ENCODE results near the gene SIGMAR1.

DNA sequence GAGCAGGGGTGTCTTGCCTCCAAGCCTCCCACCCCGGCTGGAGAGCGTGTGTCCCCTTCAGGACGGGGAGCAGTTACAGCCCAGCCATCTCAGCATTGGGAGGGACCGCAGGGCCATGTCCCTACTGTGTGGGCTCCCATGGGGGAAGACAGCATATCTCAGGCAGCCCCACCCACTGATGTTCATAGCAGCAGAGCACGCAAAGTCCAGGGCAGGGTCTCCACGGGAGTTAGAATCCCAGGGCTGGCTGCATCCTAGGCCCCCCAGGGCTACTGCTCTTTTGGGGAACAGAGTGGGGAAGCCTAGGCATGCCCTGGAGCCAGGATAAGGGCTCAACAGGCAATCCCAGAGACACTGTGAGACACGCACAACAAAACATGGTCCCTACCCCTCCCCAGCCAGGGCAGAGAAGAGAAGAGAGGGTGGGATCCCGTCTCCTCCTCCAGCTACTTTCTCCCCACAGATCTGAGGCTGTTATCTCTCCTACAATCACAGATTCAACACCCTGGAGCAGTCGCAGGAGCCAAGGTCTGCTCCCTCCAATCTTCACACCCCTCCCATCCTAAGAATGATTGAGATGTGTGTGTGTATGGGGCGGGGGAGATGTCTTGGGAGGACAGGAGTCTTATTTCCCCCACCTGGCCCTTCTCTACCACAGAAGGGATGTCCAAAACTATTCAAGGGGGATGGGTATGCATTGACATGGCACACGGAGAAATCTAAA lies 51.5 kb downstream of the SIGMAR1 start:
- TF ChIP-seq EZH2 (IDR thresholded peaks at IDR 0.05; ENCODE audit: borderline replicate concordance): no peak
- TF ChIP-seq, protein P1, sequence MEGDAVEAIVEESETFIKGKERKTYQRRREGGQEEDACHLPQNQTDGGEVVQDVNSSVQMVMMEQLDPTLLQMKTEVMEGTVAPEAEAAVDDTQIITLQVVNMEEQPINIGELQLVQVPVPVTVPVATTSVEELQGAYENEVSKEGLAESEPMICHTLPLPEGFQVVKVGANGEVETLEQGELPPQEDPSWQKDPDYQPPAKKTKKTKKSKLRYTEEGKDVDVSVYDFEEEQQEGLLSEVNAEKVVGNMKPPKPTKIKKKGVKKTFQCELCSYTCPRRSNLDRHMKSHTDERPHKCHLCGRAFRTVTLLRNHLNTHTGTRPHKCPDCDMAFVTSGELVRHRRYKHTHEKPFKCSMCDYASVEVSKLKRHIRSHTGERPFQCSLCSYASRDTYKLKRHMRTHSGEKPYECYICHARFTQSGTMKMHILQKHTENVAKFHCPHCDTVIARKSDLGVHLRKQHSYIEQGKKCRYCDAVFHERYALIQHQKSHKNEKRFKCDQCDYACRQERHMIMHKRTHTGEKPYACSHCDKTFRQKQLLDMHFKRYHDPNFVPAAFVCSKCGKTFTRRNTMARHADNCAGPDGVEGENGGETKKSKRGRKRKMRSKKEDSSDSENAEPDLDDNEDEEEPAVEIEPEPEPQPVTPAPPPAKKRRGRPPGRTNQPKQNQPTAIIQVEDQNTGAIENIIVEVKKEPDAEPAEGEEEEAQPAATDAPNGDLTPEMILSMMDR (IDR thresholded peaks at IDR 0.05; ENCODE audit: poor library complexity): no peak
- TF ChIP-seq EZH2phosphoT487 (IDR thresholded peaks at IDR 0.05; ENCODE audit: low read depth, severe bottlenecking, unreplicated experiment): no peak
